ENCODE data around the gene BPIFA1. TPM values are rescaled to one million over a fixed set of nuclear protein-coding genes. Genes with fewer than 3 reads are reported as not detected.

BPIFA1 gene
- total and polyA plus RNA-seq, 9 donors: not detected

GRCh38 chr20:33210371-33210770, 25.4 kb upstream of the BPIFA1 start:
- Histone ChIP-seq H3K36me3 (ENCODE audit: control insufficient read depth, insufficient read depth, low read length) (no peaks in the 10 kb centered on the region), H3K27me3 (ENCODE audit: control insufficient read depth, insufficient read depth, low read length) (no peaks in the 10 kb centered on the region), H3K27ac (ENCODE audit: low read length) (no peak overlapping the region), H3K9me3 (replicated peaks; ENCODE audit: control insufficient read depth, low read depth, low read length) (no peaks in the 10 kb centered on the region), H3K4me3 (ENCODE audit: low read length) (no peak overlapping the region), H3K4me1 (ENCODE audit: control insufficient read depth, insufficient read depth, low read length) (no peaks in the 10 kb centered on the region)
- 71% methylated on average over 1 of the region's 1 CpG for WGBS (ENCODE audit: insufficient coverage)
- no peak for DNase-seq

DNA sequence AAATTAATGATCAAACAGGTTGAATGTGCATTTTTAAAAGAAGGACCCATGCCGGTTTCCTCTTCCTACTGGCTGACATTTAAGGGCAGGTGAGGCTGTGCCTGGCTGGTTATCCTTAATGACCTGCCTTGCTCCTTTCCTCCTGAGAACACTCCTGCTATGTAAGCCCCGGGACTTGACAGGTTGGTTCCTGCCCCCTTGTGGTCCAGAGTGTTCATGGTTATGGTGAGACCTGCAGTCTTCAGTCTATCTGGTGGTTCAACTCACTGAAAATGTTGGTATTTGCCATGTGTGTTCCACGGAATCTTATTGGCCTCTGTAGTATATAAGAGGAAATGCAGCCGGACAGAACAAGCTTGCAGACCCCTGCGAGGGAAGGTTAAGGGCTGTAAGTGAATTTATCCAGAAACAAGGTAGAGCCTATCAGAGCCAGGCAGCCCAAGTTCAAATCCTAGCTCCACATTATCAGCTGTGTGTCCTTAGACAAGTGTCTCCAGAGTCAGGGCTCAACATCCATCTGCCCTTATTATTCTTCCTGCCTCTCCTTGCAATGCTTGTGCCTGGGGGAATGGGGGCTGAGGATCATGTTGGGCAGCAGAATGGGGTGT, 23.9 kb upstream of the BPIFA1 start:
- no peaks in the 10 kb centered on the region for H3K36me3 ChIP-seq (ENCODE audit: control insufficient read depth, insufficient read depth, low read length)
- H3K27ac ChIP-seq (ENCODE audit: low read length): no peak overlapping the region
- H3K4me1 ChIP-seq (ENCODE audit: control insufficient read depth, insufficient read depth, low read length): no peaks in the 10 kb centered on the region
- no peak overlapping the region for H3K4me3 ChIP-seq (ENCODE audit: low read length)
- H3K9me3 ChIP-seq (replicated peaks; ENCODE audit: control insufficient read depth, low read depth, low read length): no peaks in the 10 kb centered on the region
- peak; percentile 18 for DNase-seq
- WGBS (ENCODE audit: insufficient coverage): 22% methylated on average over 2 of the region's 5 CpGs
- no peaks in the 10 kb centered on the region for H3K27me3 ChIP-seq (ENCODE audit: control insufficient read depth, insufficient read depth, low read length)

DNA sequence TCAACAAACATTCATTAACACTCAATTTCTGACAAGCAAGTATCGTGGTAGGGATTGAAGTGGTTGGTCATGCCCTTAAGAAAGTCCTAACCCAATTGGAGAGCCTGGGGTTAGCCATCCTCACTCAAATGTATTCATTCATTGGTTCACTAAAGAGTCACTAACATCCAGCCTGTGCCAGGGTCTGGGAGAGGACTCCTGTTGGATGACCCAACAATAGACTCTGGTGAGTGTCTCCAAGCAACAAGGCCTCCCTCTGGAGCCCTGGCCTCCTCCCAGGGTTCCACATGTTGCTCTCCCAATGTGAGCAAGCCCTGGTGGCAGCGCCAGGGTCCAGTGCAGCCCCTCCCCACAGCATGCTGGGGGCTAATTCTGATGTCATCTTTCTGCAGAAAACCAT, 18.7 kb upstream of the BPIFA1 start, which contains the start of gene BPIFA3:
Gene BPIFA3 (plus strand): TSS at position 301 of the 400 bp plus-strand sequence. CDS start 185 bp downstream, outside the sequence.
- 89% methylated on average over 1 of the region's 2 CpGs for WGBS (ENCODE audit: insufficient coverage)
- H3K27me3 ChIP-seq (ENCODE audit: control insufficient read depth, insufficient read depth, low read length): no peaks in the 10 kb centered on the region
- H3K27ac ChIP-seq (ENCODE audit: low read length): no peak within 1 kb of the TSS
- H3K9me3 ChIP-seq (replicated peaks; ENCODE audit: control insufficient read depth, low read depth, low read length): no peaks in the 10 kb centered on the region
- DNase-seq: no peak
- no peak within 1 kb of the TSS for H3K4me3 ChIP-seq (ENCODE audit: low read length)
- no peaks in the 10 kb centered on the region for H3K36me3 ChIP-seq (ENCODE audit: control insufficient read depth, insufficient read depth, low read length)
- H3K4me1 ChIP-seq (ENCODE audit: control insufficient read depth, insufficient read depth, low read length): no peaks in the 10 kb centered on the region

GRCh38 chr20:33224399-33224798, 11.4 kb upstream of the BPIFA1 start:
- DNase-seq: no peak
- Histone ChIP-seq H3K36me3 (ENCODE audit: control insufficient read depth, insufficient read depth, low read length) (no peaks in the 10 kb centered on the region), H3K27ac (ENCODE audit: low read length) (no peak overlapping the region), H3K27me3 (ENCODE audit: control insufficient read depth, insufficient read depth, low read length) (no peaks in the 10 kb centered on the region), H3K9me3 (replicated peaks; ENCODE audit: control insufficient read depth, low read depth, low read length) (no peaks in the 10 kb centered on the region), H3K4me1 (ENCODE audit: control insufficient read depth, insufficient read depth, low read length) (no peaks in the 10 kb centered on the region), H3K4me3 (ENCODE audit: low read length) (no peak overlapping the region)
- 100% methylated on average over 1 of the region's 4 CpGs for WGBS (ENCODE audit: insufficient coverage)

DNA sequence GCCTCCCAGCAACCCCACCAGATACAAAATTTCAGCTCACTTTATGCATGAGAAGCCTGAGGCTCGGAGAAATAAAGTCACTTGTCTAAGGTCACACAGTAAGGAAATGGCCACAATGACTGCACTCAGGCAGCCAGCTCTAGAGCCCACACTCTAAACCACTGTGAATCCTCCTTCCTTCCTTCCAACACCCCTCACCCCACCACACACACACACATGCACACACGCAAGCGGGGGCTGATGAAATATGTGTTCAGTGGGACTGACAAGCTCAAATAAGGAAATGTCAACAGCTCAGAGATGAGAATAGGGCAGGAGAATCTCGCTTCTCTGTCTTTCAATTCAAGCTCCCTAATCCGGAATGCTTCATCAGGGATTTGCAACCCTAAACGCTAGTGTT, 6.0 kb upstream of the BPIFA1 start:
- no peak for DNase-seq
- Histone ChIP-seq H3K4me1 (ENCODE audit: control insufficient read depth, insufficient read depth, low read length) (no peaks in the 10 kb centered on the region), H3K36me3 (ENCODE audit: control insufficient read depth, insufficient read depth, low read length) (no peaks in the 10 kb centered on the region), H3K4me3 (ENCODE audit: low read length) (no peak overlapping the region), H3K27ac (ENCODE audit: low read length) (no peak overlapping the region), H3K27me3 (ENCODE audit: control insufficient read depth, insufficient read depth, low read length) (peaks cover 10% of the 10 kb centered on the region), H3K9me3 (replicated peaks; ENCODE audit: control insufficient read depth, low read depth, low read length) (no peaks in the 10 kb centered on the region)
- 32% methylated on average over 2 of the region's 6 CpGs for WGBS (ENCODE audit: insufficient coverage)

GRCh38 chr20:33231237-33231636, 4.6 kb upstream of the BPIFA1 start:
- Histone ChIP-seq H3K27me3 (ENCODE audit: control insufficient read depth, insufficient read depth, low read length) (peaks cover 14% of the 10 kb centered on the region), H3K4me3 (ENCODE audit: low read length) (no peak overlapping the region), H3K4me1 (ENCODE audit: control insufficient read depth, insufficient read depth, low read length) (no peaks in the 10 kb centered on the region), H3K9me3 (replicated peaks; ENCODE audit: control insufficient read depth, low read depth, low read length) (no peaks in the 10 kb centered on the region), H3K36me3 (ENCODE audit: control insufficient read depth, insufficient read depth, low read length) (no peaks in the 10 kb centered on the region), H3K27ac (ENCODE audit: low read length) (no peak overlapping the region)
- no peak for DNase-seq
- 66% methylated on average over 6 of the region's 7 CpGs for WGBS (ENCODE audit: insufficient coverage)

GRCh38 chr20:33232486-33233072, 3.2 kb upstream of the BPIFA1 start:
- no peak for DNase-seq
- Histone ChIP-seq H3K9me3 (replicated peaks; ENCODE audit: control insufficient read depth, low read depth, low read length) (no peaks in the 10 kb centered on the region), H3K36me3 (ENCODE audit: control insufficient read depth, insufficient read depth, low read length) (no peaks in the 10 kb centered on the region), H3K4me3 (ENCODE audit: low read length) (no peak overlapping the region), H3K27me3 (ENCODE audit: control insufficient read depth, insufficient read depth, low read length) (peaks cover 17% of the 10 kb centered on the region), H3K27ac (ENCODE audit: low read length) (no peak overlapping the region), H3K4me1 (ENCODE audit: control insufficient read depth, insufficient read depth, low read length) (no peaks in the 10 kb centered on the region)
- WGBS (ENCODE audit: insufficient coverage): 40% methylated on average over 1 of the region's 2 CpGs

DNA sequence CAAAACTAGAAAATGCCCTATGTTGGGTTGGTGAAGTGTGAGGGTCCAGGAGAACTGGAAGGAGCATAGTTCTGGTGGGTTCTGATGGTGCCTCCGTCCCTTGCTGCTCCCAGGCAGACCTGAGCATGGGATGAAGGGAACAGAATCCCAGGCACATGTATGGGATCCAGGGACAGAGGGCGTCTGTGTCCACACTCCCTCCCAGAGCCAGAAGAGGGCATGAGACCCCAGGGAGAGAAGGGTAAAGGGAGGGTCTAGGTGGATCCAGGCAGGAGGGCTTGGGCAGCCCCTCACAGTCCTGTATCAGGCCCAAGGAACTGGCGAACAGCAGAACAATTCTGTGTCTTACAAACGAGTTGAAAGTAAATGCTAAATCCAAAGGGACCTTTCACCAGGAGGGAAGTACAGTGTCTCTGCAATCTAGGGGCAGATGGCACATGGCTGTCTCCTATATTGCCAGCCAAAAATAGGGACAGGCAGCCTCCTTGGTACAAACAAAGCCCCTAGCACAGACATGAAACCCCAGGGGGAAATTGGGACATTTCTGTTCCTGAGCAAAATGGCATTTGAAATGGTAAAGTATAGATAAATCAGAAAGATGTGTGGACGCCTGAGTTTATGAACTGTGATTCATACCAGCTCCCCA, 2.5 kb upstream of the BPIFA1 start:
- WGBS (ENCODE audit: insufficient coverage): 19% methylated on average over 4 of the region's 5 CpGs
- Histone ChIP-seq H3K36me3 (ENCODE audit: control insufficient read depth, insufficient read depth, low read length) (no peaks in the 10 kb centered on the region), H3K9me3 (replicated peaks; ENCODE audit: control insufficient read depth, low read depth, low read length) (no peaks in the 10 kb centered on the region), H3K4me1 (ENCODE audit: control insufficient read depth, insufficient read depth, low read length) (no peaks in the 10 kb centered on the region), H3K4me3 (ENCODE audit: low read length) (no peak overlapping the region), H3K27ac (ENCODE audit: low read length) (no peak overlapping the region), H3K27me3 (ENCODE audit: control insufficient read depth, insufficient read depth, low read length) (peaks cover 17% of the 10 kb centered on the region)
- DNase-seq: no peak

DNA sequence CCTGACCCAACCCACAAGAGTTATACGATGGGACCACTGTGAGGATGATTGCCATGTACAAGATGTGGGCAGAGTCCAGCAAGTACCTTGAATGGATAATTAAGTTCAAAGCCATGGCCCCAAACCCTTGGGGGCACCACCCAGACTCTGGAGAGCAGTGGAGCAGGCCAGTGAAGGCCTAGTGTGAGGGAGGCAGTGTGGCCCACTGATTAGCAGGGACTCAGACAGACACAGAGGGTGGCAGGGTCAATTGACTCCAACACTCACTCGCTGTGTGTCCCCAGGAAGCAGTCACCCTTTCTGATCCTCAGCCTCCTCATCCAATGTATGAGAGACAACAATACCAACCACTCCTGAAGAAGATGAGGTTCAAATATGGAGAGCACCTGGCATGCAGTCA, 1.7 kb upstream of the BPIFA1 start:
- H3K27me3 ChIP-seq (ENCODE audit: control insufficient read depth, insufficient read depth, low read length): peaks cover 17% of the 10 kb centered on the region
- no peak for DNase-seq
- H3K4me3 ChIP-seq (ENCODE audit: low read length): no peak overlapping the region
- H3K4me1 ChIP-seq (ENCODE audit: control insufficient read depth, insufficient read depth, low read length): no peaks in the 10 kb centered on the region
- WGBS (ENCODE audit: insufficient coverage): 100% methylated on average over 1 of the region's 2 CpGs
- no peaks in the 10 kb centered on the region for H3K9me3 ChIP-seq (replicated peaks; ENCODE audit: control insufficient read depth, low read depth, low read length)
- no peak overlapping the region for H3K27ac ChIP-seq (ENCODE audit: low read length)
- H3K36me3 ChIP-seq (ENCODE audit: control insufficient read depth, insufficient read depth, low read length): no peaks in the 10 kb centered on the region

- WGBS (ENCODE audit: insufficient coverage): 57% methylated on average over 1 of the region's 1 CpG
- Histone ChIP-seq H3K27me3 (ENCODE audit: control insufficient read depth, insufficient read depth, low read length) (peaks cover 13% of the 10 kb centered on the region), H3K9me3 (replicated peaks; ENCODE audit: control insufficient read depth, low read depth, low read length) (no peaks in the 10 kb centered on the region), H3K4me3 (ENCODE audit: low read length) (no peak overlapping the region), H3K27ac (ENCODE audit: low read length) (no peak overlapping the region), H3K36me3 (ENCODE audit: control insufficient read depth, insufficient read depth, low read length) (no peaks in the 10 kb centered on the region), H3K4me1 (ENCODE audit: control insufficient read depth, insufficient read depth, low read length) (no peaks in the 10 kb centered on the region)
- DNase-seq: no peak
These were observed 555 bp downstream of the BPIFA1 start for GRCh38 chr20:33236351-33236750.
